BJ (cell line): Measurements from ENCODE around the gene DNAL1. TPM values are rescaled to one million over a fixed set of nuclear protein-coding genes. Genes with fewer than 3 reads are reported as not detected.

Experiments used
- CTCF ChIA-PET: fragments of 350-600 bp; formaldehyde crosslinking; extraction: SDS; loops from one replicate; lab custom pipeline; 2021; ENCODE audit warnings: antibody characterized with exemption, inconsistent platforms; lab: Yijun Ruan, JAX
- POLR2A ChIA-PET: fragments of 300-600 bp; sonication (Branson Sonifier 250); formaldehyde crosslinking; extraction: SDS; loops from one replicate; lab custom pipeline; 2021; ENCODE audit warnings: antibody characterized with exemption; lab: Charles Lee
- DNase-seq: peaks from one replicate; pipeline ENCODE4 v3.0.0-alpha.2; 2011; ENCODE audit warnings: low read depth
- H3K27me3 ChIP-seq: 2 replicates; pipeline ENCODE4 v1.6.0; 2011; ENCODE audit warnings: low read length; ENCODE audit not compliant: control insufficient read depth, insufficient read depth
- H3K36me3 ChIP-seq: 2 replicates; pipeline ENCODE4 v1.5.1; 2011; ENCODE audit warnings: low read length; ENCODE audit not compliant: control insufficient read depth, insufficient read depth
- H3K4me3 ChIP-seq: 2 replicates; pipeline ENCODE4 v1.5.1; 2011; ENCODE audit warnings: low read depth, mild to moderate bottlenecking, control low read depth, low read length
- CTCF ChIP-seq: IDR thresholded peaks from 2 replicates; pipeline ENCODE4 v1.5.1; 2011; ENCODE audit warnings: low read depth, mild to moderate bottlenecking, control low read depth, inconsistent platforms, low read length, moderate library complexity; ENCODE audit not compliant: insufficient read depth
- polyA plus RNA-seq: library from polyadenylated mRNA; depleted of rRNA; stranded (reverse); fragments of >200 nt; gene quantifications from 2 replicates; pipeline ENCODE4 v1.2.3, GENCODE V29; 2011

DNAL1 gene
- polyA plus RNA-seq, 1 experiment = 2.4 TPM

GRCh38 chr14:73607241-73607640 is 37.5 kb upstream of the DNAL1 start:
- POLR2A ChIA-PET = no interaction called here
- CTCF ChIA-PET = no interaction called here
- H3K36me3 ChIP-seq = no peaks in the 10 kb centered on the region
- H3K27me3 ChIP-seq = no peaks in the 10 kb centered on the region
- DNase-seq = no peak
- H3K4me3 ChIP-seq = no peak overlapping the region
- no peak for TF ChIP-seq CTCF

- CTCF ChIA-PET = no interaction called here
- no peaks in the 10 kb centered on the region for H3K27me3 ChIP-seq
- POLR2A ChIA-PET = interaction anchor here (0.6 kb wide), 1 partner anchor 16 kb away, joined by 15 read pairs; no protein-coding TSS in a partner anchor
- DNase-seq = no peak
- TF ChIP-seq CTCF = no peak
- no peaks in the 10 kb centered on the region for H3K36me3 ChIP-seq
- no peak overlapping the region for H3K4me3 ChIP-seq
Measured at GRCh38 chr14:73610687-73611086, 34.1 kb upstream of the DNAL1 start.

- TF ChIP-seq CTCF = no peak
- Histone ChIP-seq H3K27me3 (no peaks in the 10 kb centered on the region), H3K36me3 (no peaks in the 10 kb centered on the region), H3K4me3 (peak within 1 kb of the TSS; percentile 57)
- ChIA-PET POLR2A (interaction anchor here (0.5 kb wide), 1 partner anchor 351 kb away, joined by 16 read pairs; no protein-coding TSS in a partner anchor), CTCF (interaction anchor here (0.7 to 1.4 kb wide), 5 partner anchors 20 to 120 kb away, joined by 3 to 6 read pairs (median 3); no protein-coding TSS in a partner anchor)
- DNase-seq = peak; percentile 10
Measured at GRCh38 chr14:73612339-73613045, 32.3 kb upstream of the DNAL1 start, which contains the start of gene ACOT6. Gene ACOT6, plus strand, starts transcription at chr14:73612517. Its CDS starts 55 bp downstream, at chr14:73612572.

GRCh38 chr14:73613046-73613383 is 31.8 kb upstream of the DNAL1 start:
- H3K36me3 ChIP-seq = no peaks in the 10 kb centered on the region
- ChIA-PET POLR2A (interaction anchor here (0.5 kb wide), 1 partner anchor 352 kb away, joined by 16 read pairs; no protein-coding TSS in a partner anchor), CTCF (interaction anchor here (0.7 to 1.4 kb wide), 4 partner anchors 20 to 121 kb away, joined by 3 to 6 read pairs (median 4); no protein-coding TSS in a partner anchor)
- no peak for DNase-seq
- H3K4me3 ChIP-seq = peak overlapping the region; percentile 57
- no peak for TF ChIP-seq CTCF
- H3K27me3 ChIP-seq = no peaks in the 10 kb centered on the region

- ChIA-PET POLR2A (interaction anchor here (0.5 kb wide), 1 partner anchor 352 kb away, joined by 16 read pairs; no protein-coding TSS in a partner anchor), CTCF (interaction anchor here (1.1 to 1.4 kb wide), 3 partner anchors 19 to 106 kb away, joined by 3 to 6 read pairs (median 6); no protein-coding TSS in a partner anchor)
- no peaks in the 10 kb centered on the region for H3K36me3 ChIP-seq
- no peak overlapping the region for H3K4me3 ChIP-seq
- H3K27me3 ChIP-seq = no peaks in the 10 kb centered on the region
- TF ChIP-seq CTCF = no peak
- no peak for DNase-seq
Measured at GRCh38 chr14:73613419-73613963, 31.3 kb upstream of the DNAL1 start.
